Subcutaneous abdominal adipose tissue (tissue), 5 donors: ENCODE results near the gene LEF1.

Experiments used
- H3K27ac ChIP-seq: one replicate; pipeline ENCODE4 v1.7.0; 2013; ENCODE audit warnings: low read depth, mild to moderate bottlenecking, inconsistent platforms, low read length, moderate library complexity
- H3K27me3 ChIP-seq, 5 donors: one replicate each; pipeline ENCODE4 v1.7.0; 2013; ENCODE audit warnings: low read length in 5 of 5, inconsistent platforms in 1 of 5; ENCODE audit not compliant: control insufficient read depth in 5 of 5, insufficient read depth in 4 of 5
- H3K36me3 ChIP-seq, 5 donors: one replicate each; pipeline ENCODE4 v1.7.0; 2013; ENCODE audit warnings: low read length in 5 of 5; ENCODE audit not compliant: control insufficient read depth in 5 of 5, insufficient read depth in 5 of 5
- H3K4me1 ChIP-seq, 5 donors: one replicate each; pipeline ENCODE4 v1.7.0; 2013; ENCODE audit warnings: low read length in 5 of 5, mild to moderate bottlenecking in 3 of 5, moderate library complexity in 1 of 5; ENCODE audit not compliant: control insufficient read depth in 5 of 5, insufficient read depth in 5 of 5
- H3K4me3 ChIP-seq, 5 donors: one replicate each; pipeline ENCODE4 v1.7.0; 2013; ENCODE audit warnings: low read length in 5 of 5, low read depth in 1 of 5
- H3K9ac ChIP-seq, 5 donors: one replicate each; pipeline ENCODE4 v1.7.0; 2013; ENCODE audit warnings: low read length in 5 of 5, mild to moderate bottlenecking in 4 of 5, moderate library complexity in 3 of 5
- H3K9me3 ChIP-seq, 5 donors: one replicate each; pipeline ENCODE4 v1.7.0; 2013; ENCODE audit warnings: low read length in 5 of 5; ENCODE audit not compliant: control insufficient read depth in 5 of 5
- donor health status: healthy.
- donor health status: healthy.
- donor health status: healthy.
- donor health status: healthy.
- donor health status: healthy.

LEF1 gene

GRCh38 chr4:108201774-108202173 is 33.0 kb upstream of the LEF1 start:
- Histone ChIP-seq H3K9ac (no peak overlapping the region), H3K27me3 (no peaks in the 10 kb centered on the region), H3K36me3 (no peaks in the 10 kb centered on the region), H3K4me1 (no peaks in the 10 kb centered on the region), H3K9me3 (no peaks in the 10 kb centered on the region), H3K4me3 (no peak overlapping the region), H3K27ac (no peak overlapping the region)

GRCh38 chr4:108199881-108200280 is 31.1 kb upstream of the LEF1 start:
- Histone ChIP-seq H3K27ac (no peak overlapping the region), H3K36me3 (no peaks in the 10 kb centered on the region), H3K9ac (no peak overlapping the region), H3K4me1 (no peaks in the 10 kb centered on the region), H3K4me3 (no peak overlapping the region), H3K9me3 (no peaks in the 10 kb centered on the region), H3K27me3 (no peaks in the 10 kb centered on the region)

- Histone ChIP-seq H3K36me3 (no peaks in the 10 kb centered on the region), H3K27ac (no peak overlapping the region), H3K4me1 (peaks cover 0 to 8% (median 0%) of the 10 kb centered on the region in 5 donors), H3K9me3 (no peaks in the 10 kb centered on the region), H3K4me3 (no peak overlapping the region), H3K9ac (peak overlapping the region in 1 of 5 donors; percentile 10), H3K27me3 (peaks cover 0 to 6% (median 0%) of the 10 kb centered on the region in 5 donors)
Observed at GRCh38 chr4:108193886-108194672, 25.3 kb upstream of the LEF1 start.

- Histone ChIP-seq H3K27ac (no peak overlapping the region), H3K4me3 (no peak overlapping the region), H3K4me1 (peaks cover 0 to 8% (median 0%) of the 10 kb centered on the region in 5 donors), H3K9ac (no peak overlapping the region), H3K36me3 (no peaks in the 10 kb centered on the region), H3K27me3 (peaks cover 0 to 6% (median 0%) of the 10 kb centered on the region in 5 donors), H3K9me3 (no peaks in the 10 kb centered on the region)
Observed at GRCh38 chr4:108192935-108193334, 24.2 kb upstream of the LEF1 start.

- Histone ChIP-seq H3K4me1 (peaks cover 0 to 8% (median 0%) of the 10 kb centered on the region in 5 donors), H3K27ac (no peak overlapping the region), H3K4me3 (no peak overlapping the region), H3K9ac (no peak overlapping the region), H3K9me3 (no peaks in the 10 kb centered on the region), H3K27me3 (peaks cover 0 to 6% (median 0%) of the 10 kb centered on the region in 5 donors), H3K36me3 (no peaks in the 10 kb centered on the region)
Observed at GRCh38 chr4:108192056-108192455, 23.3 kb upstream of the LEF1 start.

GRCh38 chr4:108191269-108191914 is 22.7 kb upstream of the LEF1 start:
- Histone ChIP-seq H3K9me3 (no peaks in the 10 kb centered on the region), H3K27me3 (peaks cover 0 to 6% (median 0%) of the 10 kb centered on the region in 5 donors), H3K9ac (no peak overlapping the region), H3K4me3 (no peak overlapping the region), H3K27ac (no peak overlapping the region), H3K36me3 (no peaks in the 10 kb centered on the region), H3K4me1 (peaks cover 0 to 8% (median 0%) of the 10 kb centered on the region in 5 donors)

GRCh38 chr4:108188770-108189169 is 20.0 kb upstream of the LEF1 start:
- no peaks in the 10 kb centered on the region for H3K36me3 ChIP-seq
- H3K4me3 ChIP-seq: no peak overlapping the region
- H3K9ac ChIP-seq: no peak overlapping the region
- no peaks in the 10 kb centered on the region for H3K9me3 ChIP-seq
- H3K4me1 ChIP-seq: peaks cover 0 to 2% (median 0%) of the 10 kb centered on the region in 5 donors
- H3K27ac ChIP-seq: no peak overlapping the region
- H3K27me3 ChIP-seq: peaks cover 0 to 6% (median 0%) of the 10 kb centered on the region in 5 donors

- no peak overlapping the region for H3K4me3 ChIP-seq
- no peaks in the 10 kb centered on the region for H3K36me3 ChIP-seq
- H3K27ac ChIP-seq: no peak overlapping the region
- no peak overlapping the region for H3K9ac ChIP-seq
- no peaks in the 10 kb centered on the region for H3K4me1 ChIP-seq
- H3K9me3 ChIP-seq: no peaks in the 10 kb centered on the region
- H3K27me3 ChIP-seq: peaks cover 0 to 4% (median 0%) of the 10 kb centered on the region in 5 donors
Observed at GRCh38 chr4:108185252-108185651, 16.5 kb upstream of the LEF1 start.

- Histone ChIP-seq H3K36me3 (no peaks in the 10 kb centered on the region), H3K9me3 (no peaks in the 10 kb centered on the region), H3K4me1 (no peaks in the 10 kb centered on the region), H3K27ac (no peak overlapping the region), H3K4me3 (no peak overlapping the region), H3K27me3 (peaks cover 0 to 3% (median 0%) of the 10 kb centered on the region in 5 donors), H3K9ac (no peak overlapping the region)
Observed at GRCh38 chr4:108184453-108185049, 15.8 kb upstream of the LEF1 start.

GRCh38 chr4:108181704-108182103 is 13.0 kb upstream of the LEF1 start:
- no peaks in the 10 kb centered on the region for H3K4me1 ChIP-seq

More at GRCh38 chr4:108181704-108182103, 13.0 kb upstream of the LEF1 start:
- Histone ChIP-seq H3K27ac (no peak overlapping the region), H3K4me3 (no peak overlapping the region), H3K36me3 (no peaks in the 10 kb centered on the region), H3K9me3 (no peaks in the 10 kb centered on the region), H3K9ac (no peak overlapping the region), H3K27me3 (peaks cover 0 to 3% (median 2%) of the 10 kb centered on the region in 5 donors)
